HepG2 (cell line): ENCODE measurements around the gene ABCC8. TPM values are rescaled to one million over a fixed set of nuclear protein-coding genes. Genes with fewer than 3 reads are reported as not detected.
A peak's percentile ranks its signal among the peaks of the same experiment; 100 is the strongest.

Experiments
- ETV6 ChIP-seq: sonication (generic); formaldehyde crosslinking; conservative IDR thresholded peaks from 2 replicates; pipeline ENCODE4 v1.4.0; 2020; ENCODE audit warnings: missing genetic modification reagents
- KLF11 ChIP-seq: IDR thresholded peaks from 2 replicates; pipeline ENCODE4 v1.6.1; 2016; ENCODE audit warnings: missing compliant biosample characterization
- PCBP1 ChIP-seq: fragments of 200-400 bp; formaldehyde crosslinking; IDR thresholded peaks from 2 replicates; pipeline ENCODE4 v1.6.1; 2017; ENCODE audit warnings: mild to moderate bottlenecking, low read depth, low read length, borderline replicate concordance
- RXRA ChIP-seq: sonication (generic); formaldehyde crosslinking; IDR thresholded peaks from 2 replicates; pipeline ENCODE4 v1.5.1; 2020; ENCODE audit warnings: missing genetic modification reagents
- TARDBP ChIP-seq: sonication (generic); formaldehyde crosslinking; IDR thresholded peaks from 2 replicates; pipeline ENCODE4 v1.8.0; 2022; ENCODE audit warnings: mild to moderate bottlenecking, missing genetic modification reagents
- ZBTB38 ChIP-seq: sonication (generic); formaldehyde crosslinking; IDR thresholded peaks from 2 replicates; pipeline ENCODE4 v1.5.1; 2020; ENCODE audit warnings: mild to moderate bottlenecking, missing genetic modification reagents
- ZNF703 ChIP-seq: sonication (generic); formaldehyde crosslinking; IDR thresholded peaks from 2 replicates; pipeline ENCODE4 v1.5.1; 2020; ENCODE audit warnings: missing genetic modification reagents, mild to moderate bottlenecking, moderate library complexity, borderline replicate concordance
- ZNF788 ChIP-seq: sonication (generic); formaldehyde crosslinking; IDR thresholded peaks from 2 replicates; pipeline ENCODE4 v1.5.0; 2020; ENCODE audit warnings: mild to moderate bottlenecking, missing genetic modification reagents, borderline replicate concordance
- polyA plus RNA-seq, 8 experiments: library from polyadenylated mRNA; depleted of rRNA in 3 of 8; stranded (reverse) in 7 of 8; unstranded in 1 of 8; fragments of >200 nt; fragmentation: Illumina TruSeq in 4 of 8; extraction: Trizol in 4 of 8; gene quantifications; 2 replicates each; pipeline versions ENCODE4 v1.2.1 to v1.2.3, GENCODE V29; 2011 to 2016; ENCODE audit warnings: low read depth in 4 of 8, missing spikeins in 1 of 8, mixed read lengths in 1 of 8; ENCODE audit not compliant: insufficient read depth in 1 of 8
- total RNA-seq, 5 experiments: library from RNA; depleted of rRNA; stranded (reverse); fragments of >200 nt; fragmentation: Illumina TruSeq; extraction: Trizol; gene quantifications; 2 replicates each; pipeline ENCODE4 v1.2.3, GENCODE V29; 2016; ENCODE audit warnings: low read depth in 1 of 5
- TF ChIP-seq, protein P1 (sequence below): sonication (generic); formaldehyde crosslinking; IDR thresholded peaks from 2 replicates; pipeline ENCODE4 v1.8.1; 2023; ENCODE audit warnings: missing genetic modification reagents, inconsistent platforms, borderline replicate concordance
- TF ChIP-seq, protein P2 (sequence below): sonication (generic); formaldehyde crosslinking; IDR thresholded peaks from 2 replicates; pipeline ENCODE4 v1.5.1; 2020; ENCODE audit warnings: missing genetic modification reagents, mild to moderate bottlenecking, borderline replicate concordance
- TF ChIP-seq, protein P3 (sequence below): IDR thresholded peaks from 2 replicates; pipeline ENCODE4 v1.6.1; 2018; ENCODE audit warnings: missing genetic modification reagents, mild to moderate bottlenecking, missing compliant biosample characterization
- TF ChIP-seq, protein P4 (sequence below): sonication (generic); formaldehyde crosslinking; IDR thresholded peaks from 2 replicates; pipeline ENCODE4 v1.5.0; 2020; ENCODE audit warnings: mild to moderate bottlenecking, missing genetic modification reagents

ABCC8 gene
- total and polyA plus RNA-seq, 2 of the 13 experiments (the other 11 are each of a cell fraction or from before 2014, with no cell fraction given), result not detected

DNA sequence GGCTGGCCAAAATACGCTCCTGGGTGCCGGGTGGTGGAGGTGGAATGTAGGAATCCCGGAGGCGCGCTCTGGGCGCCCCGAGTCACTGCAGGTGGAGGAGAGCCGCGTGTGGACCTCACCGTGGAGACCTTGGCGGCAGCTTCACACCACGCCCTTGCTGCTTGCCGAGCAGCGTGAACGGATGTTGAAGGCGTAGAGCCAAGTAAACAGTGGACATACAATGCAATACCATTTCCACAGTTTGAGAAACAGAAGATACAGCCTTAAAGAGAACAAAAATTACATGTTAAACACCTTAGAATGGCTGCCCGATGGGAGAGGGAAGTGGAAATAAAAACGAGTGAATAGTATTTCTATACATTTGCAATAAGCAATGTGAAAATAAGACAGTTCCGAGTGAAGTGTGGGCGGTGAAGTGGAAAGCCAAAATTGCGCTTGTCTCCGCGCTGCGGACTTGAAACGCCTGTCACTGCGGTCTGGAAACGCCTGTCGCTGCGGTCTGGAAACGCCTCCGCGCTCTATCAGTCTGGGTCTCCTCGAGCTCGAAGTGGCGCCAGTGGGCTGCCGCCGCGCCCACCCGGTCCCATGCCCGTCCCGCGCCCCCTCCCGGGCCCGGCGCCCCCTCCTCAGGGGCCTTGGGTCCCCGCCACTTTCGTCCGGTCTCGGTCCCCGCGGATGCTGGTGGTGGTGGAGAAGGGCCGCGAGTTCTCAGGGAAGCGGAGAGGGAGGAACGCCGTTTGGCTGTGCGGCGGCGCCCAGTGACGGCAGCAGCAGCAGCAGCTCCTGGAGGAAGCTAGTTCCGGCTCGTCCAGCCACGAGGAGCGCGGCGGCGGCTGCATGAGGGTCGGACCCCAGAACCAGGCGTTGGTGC, 123.5 kb downstream of the ABCC8 start (continued):
- peak; percentile 58; the same call in 1 of the 2 replicates for TF ChIP-seq ZBTB38 (CRISPR knock-in tag)
- no peak for TF ChIP-seq KLF11
- no peak for TF ChIP-seq ZNF703 (CRISPR knock-in tag)
- TF ChIP-seq, protein P1, sequence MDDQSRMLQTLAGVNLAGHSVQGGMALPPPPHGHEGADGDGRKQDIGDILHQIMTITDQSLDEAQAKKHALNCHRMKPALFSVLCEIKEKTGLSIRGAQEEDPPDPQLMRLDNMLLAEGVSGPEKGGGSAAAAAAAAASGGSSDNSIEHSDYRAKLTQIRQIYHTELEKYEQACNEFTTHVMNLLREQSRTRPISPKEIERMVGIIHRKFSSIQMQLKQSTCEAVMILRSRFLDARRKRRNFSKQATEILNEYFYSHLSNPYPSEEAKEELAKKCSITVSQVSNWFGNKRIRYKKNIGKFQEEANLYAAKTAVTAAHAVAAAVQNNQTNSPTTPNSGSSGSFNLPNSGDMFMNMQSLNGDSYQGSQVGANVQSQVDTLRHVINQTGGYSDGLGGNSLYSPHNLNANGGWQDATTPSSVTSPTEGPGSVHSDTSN (CRISPR knock-in tag), result no peak
- TF ChIP-seq, protein P2, sequence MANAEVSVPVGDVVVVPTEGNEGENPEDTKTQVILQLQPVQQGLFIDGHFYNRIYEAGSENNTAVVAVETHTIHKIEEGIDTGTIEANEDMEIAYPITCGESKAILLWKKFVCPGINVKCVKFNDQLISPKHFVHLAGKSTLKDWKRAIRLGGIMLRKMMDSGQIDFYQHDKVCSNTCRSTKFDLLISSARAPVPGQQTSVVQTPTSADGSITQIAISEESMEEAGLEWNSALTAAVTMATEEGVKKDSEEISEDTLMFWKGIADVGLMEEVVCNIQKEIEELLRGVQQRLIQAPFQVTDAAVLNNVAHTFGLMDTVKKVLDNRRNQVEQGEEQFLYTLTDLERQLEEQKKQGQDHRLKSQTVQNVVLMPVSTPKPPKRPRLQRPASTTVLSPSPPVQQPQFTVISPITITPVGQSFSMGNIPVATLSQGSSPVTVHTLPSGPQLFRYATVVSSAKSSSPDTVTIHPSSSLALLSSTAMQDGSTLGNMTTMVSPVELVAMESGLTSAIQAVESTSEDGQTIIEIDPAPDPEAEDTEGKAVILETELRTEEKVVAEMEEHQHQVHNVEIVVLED (CRISPR knock-in tag), result 0 out of 2 replicates have a peak, but pooled peaks have one; percentile 45
- peak; percentile 90 for TF ChIP-seq ZNF788
- peak; percentile 77 for TF ChIP-seq ETV6 (CRISPR knock-in tag)
- TF ChIP-seq TARDBP (CRISPR knock-in tag), result peak; percentile 58; the same call in 1 of the 2 replicates
- TF ChIP-seq RXRA (CRISPR knock-in tag), result peak; percentile 70
- TF ChIP-seq, protein P3, sequence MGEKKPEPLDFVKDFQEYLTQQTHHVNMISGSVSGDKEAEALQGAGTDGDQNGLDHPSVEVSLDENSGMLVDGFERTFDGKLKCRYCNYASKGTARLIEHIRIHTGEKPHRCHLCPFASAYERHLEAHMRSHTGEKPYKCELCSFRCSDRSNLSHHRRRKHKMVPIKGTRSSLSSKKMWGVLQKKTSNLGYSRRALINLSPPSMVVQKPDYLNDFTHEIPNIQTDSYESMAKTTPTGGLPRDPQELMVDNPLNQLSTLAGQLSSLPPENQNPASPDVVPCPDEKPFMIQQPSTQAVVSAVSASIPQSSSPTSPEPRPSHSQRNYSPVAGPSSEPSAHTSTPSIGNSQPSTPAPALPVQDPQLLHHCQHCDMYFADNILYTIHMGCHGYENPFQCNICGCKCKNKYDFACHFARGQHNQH (CRISPR knock-in tag), result peak; percentile 73; the same call in 1 of the 2 replicates
- no peak for TF ChIP-seq PCBP1
- TF ChIP-seq, protein P4, sequence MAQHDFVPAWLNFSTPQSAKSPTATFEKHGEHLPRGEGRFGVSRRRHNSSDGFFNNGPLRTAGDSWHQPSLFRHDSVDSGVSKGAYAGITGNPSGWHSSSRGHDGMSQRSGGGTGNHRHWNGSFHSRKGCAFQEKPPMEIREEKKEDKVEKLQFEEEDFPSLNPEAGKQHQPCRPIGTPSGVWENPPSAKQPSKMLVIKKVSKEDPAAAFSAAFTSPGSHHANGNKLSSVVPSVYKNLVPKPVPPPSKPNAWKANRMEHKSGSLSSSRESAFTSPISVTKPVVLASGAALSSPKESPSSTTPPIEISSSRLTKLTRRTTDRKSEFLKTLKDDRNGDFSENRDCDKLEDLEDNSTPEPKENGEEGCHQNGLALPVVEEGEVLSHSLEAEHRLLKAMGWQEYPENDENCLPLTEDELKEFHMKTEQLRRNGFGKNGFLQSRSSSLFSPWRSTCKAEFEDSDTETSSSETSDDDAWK (CRISPR knock-in tag), result no peak
